ENCODE measurements around the gene CCDC179. TPM values are rescaled to one million over a fixed set of nuclear protein-coding genes. Genes with fewer than 3 reads are reported as not detected.

Gene CCDC179
- total RNA-seq, 2 donors from 2014 or later, result not detected

GRCh38 chr11:22859756-22860155 lies 518 bp downstream of the CCDC179 start:
- Histone ChIP-seq H3K4me1 (no peaks in the 10 kb centered on the region), H3K36me3 (no peaks in the 10 kb centered on the region), H3K27me3 (no peaks in the 10 kb centered on the region), H3K9me3 (no peaks in the 10 kb centered on the region), H3K27ac (no peak overlapping the region), H3K4me3 (no peak overlapping the region)
- no peak for DNase-seq (ENCODE audit: low spot score)
- TF ChIP-seq CTCF (IDR thresholded peaks at IDR 0.05), result no peak

- Histone ChIP-seq H3K4me1 (no peaks in the 10 kb centered on the region), H3K4me3 (no peak overlapping the region), H3K27ac (no peak overlapping the region), H3K36me3 (no peaks in the 10 kb centered on the region), H3K9me3 (no peaks in the 10 kb centered on the region), H3K27me3 (no peaks in the 10 kb centered on the region)
- no peak for DNase-seq (ENCODE audit: low spot score)
- TF ChIP-seq CTCF (IDR thresholded peaks at IDR 0.05), result no peak
These were observed 8.8 kb downstream of the CCDC179 start for GRCh38 chr11:22851477-22851876.

GRCh38 chr11:22846726-22847125 lies 13.5 kb downstream of the CCDC179 start:
- H3K36me3 ChIP-seq, result no peaks in the 10 kb centered on the region
- no peaks in the 10 kb centered on the region for H3K4me1 ChIP-seq
- H3K27me3 ChIP-seq, result no peaks in the 10 kb centered on the region
- no peak overlapping the region for H3K27ac ChIP-seq
- no peak for DNase-seq (ENCODE audit: low spot score)
- H3K9me3 ChIP-seq, result no peaks in the 10 kb centered on the region
- no peak overlapping the region for H3K4me3 ChIP-seq
- TF ChIP-seq CTCF (IDR thresholded peaks at IDR 0.05), result no peak

GRCh38 chr11:22832315-22833015 lies 27.8 kb downstream of the CCDC179 start:
- no peaks in the 10 kb centered on the region for H3K36me3 ChIP-seq
- no peak overlapping the region for H3K27ac ChIP-seq
- H3K4me3 ChIP-seq, result no peak overlapping the region
- no peak for DNase-seq (ENCODE audit: low spot score)
- peaks cover 0 to 14% of the 10 kb centered on the region in 2 donors for H3K4me1 ChIP-seq
- TF ChIP-seq CTCF (IDR thresholded peaks at IDR 0.05), result no peak
- H3K27me3 ChIP-seq, result no peaks in the 10 kb centered on the region
- H3K9me3 ChIP-seq, result no peaks in the 10 kb centered on the region

GRCh38 chr11:22830082-22830414 lies 30.2 kb downstream of the CCDC179 start:
- no peak for DNase-seq (ENCODE audit: low spot score)
- H3K4me3 ChIP-seq, result peak overlapping the region in 1 of 2 donors; percentile 92
- no peak for TF ChIP-seq CTCF (IDR thresholded peaks at IDR 0.05)
- H3K4me1 ChIP-seq, result peaks cover 0 to 14% of the 10 kb centered on the region in 2 donors
- no peaks in the 10 kb centered on the region for H3K27me3 ChIP-seq
- no peaks in the 10 kb centered on the region for H3K9me3 ChIP-seq
- no peak overlapping the region for H3K27ac ChIP-seq
- no peaks in the 10 kb centered on the region for H3K36me3 ChIP-seq

Measured in right atrium auricular region (tissue), 2 donors.